Stomach (tissue), 9 donors: ENCODE results near the gene CD2BP2. TPM values are rescaled to one million over a fixed set of nuclear protein-coding genes. Genes with fewer than 3 reads are reported as not detected.

Experiments used
- DNase-seq, 2 donors: peaks; one replicate each; pipeline versions ENCODE4 v3.0.0 to v3.0.0-alpha.2; 2013 to 2019
- H3K27ac ChIP-seq, 5 donors: fragments of 200-600 bp in 4 of 5; sonication (generic) in 4 of 5; one replicate each; pipeline ENCODE4 v1.5.1; 2013 to 2019; ENCODE audit warnings: mild to moderate bottlenecking in 1 of 5, moderate library complexity in 1 of 5
- H3K27me3 ChIP-seq, 3 donors: fragments of 200-600 bp; sonication (generic); one replicate each; pipeline ENCODE4 v1.5.1; 2017 to 2019; ENCODE audit warnings: mixed run types in 1 of 3
- H3K36me3 ChIP-seq, 4 donors: fragments of 200-600 bp; sonication (generic); 1 replicate in 3 of 4; 2 replicates in 1 of 4; pipeline ENCODE4 v1.5.1; 2016 to 2019
- H3K4me1 ChIP-seq, 4 donors: fragments of 200-600 bp; sonication (generic); one replicate each; pipeline ENCODE4 v1.5.1; 2016 to 2019
- H3K4me3 ChIP-seq, 4 donors: fragments of 200-600 bp; sonication (generic) in 3 of 4; one replicate each; pipeline ENCODE4 v1.5.1; 2016 to 2019; ENCODE audit warnings: mild to moderate bottlenecking in 1 of 4
- H3K9me3 ChIP-seq, 4 donors: fragments of 200-600 bp; sonication (generic); one replicate each; pipeline ENCODE4 v1.5.1; 2016 to 2019
- EP300 ChIP-seq: sonication (generic); formaldehyde crosslinking; IDR thresholded peaks from one replicate; pipeline ENCODE4 v1.6.1; 2017; ENCODE audit warnings: antibody characterized with exemption
- POLR2A ChIP-seq, 4 donors: fragments of 450-650 bp; IDR thresholded peaks; one replicate each; pipeline ENCODE4 v1.6.1; 2016; ENCODE audit warnings: antibody characterized with exemption in 4 of 4, control low read depth in 2 of 4, mild to moderate bottlenecking in 1 of 4, moderate library complexity in 1 of 4
- POLR2AphosphoS5 ChIP-seq, 3 donors: sonication (generic); formaldehyde crosslinking; IDR thresholded peaks; one replicate each; pipeline ENCODE4 v1.6.1; 2016; ENCODE audit warnings: antibody characterized with exemption in 3 of 3
- WGBS, 5 donors: extraction: QIAGEN DNeasy Blood & Tissue Kit in 3 of 5; methylation state at CpG; one replicate each; pipeline versions ENCODE4 v1.1.5 to v1.1.7; 2013 to 2018; 5-methylcytosine and 5-hydroxymethylcytosine counted together
- intact Hi-C: fragments of 100-400 bp; cut with DNase I; formaldehyde crosslinking; loops from one replicate; pipeline ENCODE4 v1.15.1; 2023; ENCODE audit warnings: low total_unique reads
- polyA plus RNA-seq, 3 donors: library from polyadenylated mRNA; stranded (reverse); fragments of 200-250 nt; gene quantifications; one replicate each; pipeline ENCODE4 v1.2.3, GENCODE V29; 2013
- total RNA-seq, 5 donors: library from RNA; depleted of rRNA; stranded (reverse); fragments of >200 nt; gene quantifications; one replicate each; pipeline versions ENCODE4 v1.1.0 to v1.2.3, GENCODE V29; 2014 to 2016
- TF ChIP-seq, protein P1 (sequence below), 7 experiments: fragments of 450-650 bp in 4 of 7; fragments of 200-600 bp in 3 of 7; sonication (generic) in 3 of 7; IDR thresholded peaks; one replicate each; pipeline ENCODE4 v1.5.1; 2016 to 2019; ENCODE audit warnings: antibody characterized with exemption in 7 of 7, control low read depth in 2 of 7, mild to moderate bottlenecking in 1 of 7
- donor health status: healthy with polysubstance abuse.
- donor health status: Bipolar disorder and iron deficiency.
- donor health status: healthy.

CD2BP2 gene
- total and polyA plus RNA-seq, 8 donors: 8.8 to 45.2 (median 27.7) TPM

GRCh38 chr16:30376461-30376902 is 21.4 kb upstream of the CD2BP2 start:
- H3K36me3 ChIP-seq: no peaks in the 10 kb centered on the region
- intact Hi-C loops: no loop called here
- peaks cover 21 to 36% (median 32%) of the 10 kb centered on the region in 4 donors for H3K4me1 ChIP-seq
- H3K9me3 ChIP-seq: no peaks in the 10 kb centered on the region
- WGBS, 5 donors: 90 to 95% (median 92%) methylated on average over 7 to 8 of the region's 8 CpGs
- H3K27me3 ChIP-seq: no peaks in the 10 kb centered on the region
- TF ChIP-seq POLR2A (IDR thresholded peaks at IDR 0.05): no peak
- no peak for TF ChIP-seq EP300
- DNase-seq: no peak
- peak overlapping the region in 4 of 5 donors; percentile 98 to 100 (median 98) for H3K27ac ChIP-seq
- H3K4me3 ChIP-seq: no peak overlapping the region

DNA sequence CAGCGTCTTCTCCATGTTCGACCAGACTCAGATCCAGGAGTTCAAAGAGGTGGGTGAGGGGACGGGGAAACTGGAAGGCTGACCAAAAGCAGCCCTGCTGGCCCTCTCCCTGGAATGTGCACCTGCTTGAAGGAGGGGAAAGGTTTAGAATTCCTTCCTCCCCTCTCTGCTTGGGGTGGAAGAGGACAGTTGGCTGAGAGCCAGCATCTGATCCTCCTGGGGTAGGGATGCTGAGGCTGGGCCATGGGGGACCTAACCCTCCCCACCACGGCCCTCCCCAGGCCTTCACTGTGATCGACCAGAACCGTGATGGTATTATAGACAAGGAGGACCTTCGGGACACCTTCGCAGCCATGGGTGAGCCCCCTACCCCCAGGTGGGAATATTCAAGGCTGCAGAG is 20.8 kb upstream of the CD2BP2 start:
- intact Hi-C loops: no loop called here
- WGBS, 5 donors: 88 to 95% (median 91%) methylated on average over 8 of the region's 8 CpGs
- DNase-seq: no peak
- H3K4me3 ChIP-seq: no peak overlapping the region
- H3K36me3 ChIP-seq: no peaks in the 10 kb centered on the region
- no peaks in the 10 kb centered on the region for H3K9me3 ChIP-seq
- peak overlapping the region in 2 of 5 donors; percentile 98 to 100 for H3K27ac ChIP-seq
- H3K27me3 ChIP-seq: no peaks in the 10 kb centered on the region
- H3K4me1 ChIP-seq: peaks cover 24 to 36% (median 30%) of the 10 kb centered on the region in 4 donors
- TF ChIP-seq, protein P1, sequence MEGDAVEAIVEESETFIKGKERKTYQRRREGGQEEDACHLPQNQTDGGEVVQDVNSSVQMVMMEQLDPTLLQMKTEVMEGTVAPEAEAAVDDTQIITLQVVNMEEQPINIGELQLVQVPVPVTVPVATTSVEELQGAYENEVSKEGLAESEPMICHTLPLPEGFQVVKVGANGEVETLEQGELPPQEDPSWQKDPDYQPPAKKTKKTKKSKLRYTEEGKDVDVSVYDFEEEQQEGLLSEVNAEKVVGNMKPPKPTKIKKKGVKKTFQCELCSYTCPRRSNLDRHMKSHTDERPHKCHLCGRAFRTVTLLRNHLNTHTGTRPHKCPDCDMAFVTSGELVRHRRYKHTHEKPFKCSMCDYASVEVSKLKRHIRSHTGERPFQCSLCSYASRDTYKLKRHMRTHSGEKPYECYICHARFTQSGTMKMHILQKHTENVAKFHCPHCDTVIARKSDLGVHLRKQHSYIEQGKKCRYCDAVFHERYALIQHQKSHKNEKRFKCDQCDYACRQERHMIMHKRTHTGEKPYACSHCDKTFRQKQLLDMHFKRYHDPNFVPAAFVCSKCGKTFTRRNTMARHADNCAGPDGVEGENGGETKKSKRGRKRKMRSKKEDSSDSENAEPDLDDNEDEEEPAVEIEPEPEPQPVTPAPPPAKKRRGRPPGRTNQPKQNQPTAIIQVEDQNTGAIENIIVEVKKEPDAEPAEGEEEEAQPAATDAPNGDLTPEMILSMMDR (IDR thresholded peaks at IDR 0.05): no peak
- no peak for TF ChIP-seq EP300
- no peak for TF ChIP-seq POLR2A (IDR thresholded peaks at IDR 0.05)
- TF ChIP-seq POLR2AphosphoS5 (IDR thresholded peaks at IDR 0.05): no peak

- Histone ChIP-seq H3K4me3 (no peak within 1 kb of the TSS), H3K9me3 (no peaks in the 10 kb centered on the region), H3K4me1 (peaks cover 22 to 31% (median 25%) of the 10 kb centered on the region in 4 donors), H3K27me3 (no peaks in the 10 kb centered on the region), H3K36me3 (no peaks in the 10 kb centered on the region), H3K27ac (no peak within 1 kb of the TSS)
- DNase-seq: no peak
- intact Hi-C loops: no loop called here
- TF ChIP-seq POLR2AphosphoS5 (IDR thresholded peaks at IDR 0.05): no peak
- 87 to 93% (median 93%) methylated on average over 6 of the region's 6 CpGs for WGBS, 5 donors
Observed at GRCh38 chr16:30374538-30374937, 19.4 kb upstream of the CD2BP2 start, which contains the start of gene MYL11. Gene MYL11 (plus strand): TSS chr16:30374802. CDS start chr16:30374858, 56 bp downstream.

DNA sequence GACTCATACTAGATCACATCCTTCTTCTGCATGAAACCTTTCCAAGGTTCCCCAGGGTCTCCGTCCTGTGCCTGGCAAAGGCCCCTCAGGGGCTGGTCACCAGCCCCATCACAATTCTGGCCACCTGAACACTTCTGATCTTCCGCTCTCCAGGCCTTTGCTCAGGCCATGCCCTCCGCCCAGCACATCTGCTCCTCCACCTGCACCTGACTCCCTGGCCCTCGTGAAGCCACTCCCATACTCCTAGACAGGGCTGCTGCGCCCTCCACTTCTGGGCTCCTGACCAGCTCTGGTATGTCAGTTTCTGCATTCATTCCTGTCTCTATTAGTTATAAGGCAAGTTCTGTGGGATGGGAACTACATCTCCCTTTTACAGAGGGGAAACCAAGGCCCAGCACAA is 17.6 kb upstream of the CD2BP2 start:
- no peak for DNase-seq
- H3K27me3 ChIP-seq: no peaks in the 10 kb centered on the region
- peaks cover 28 to 36% (median 34%) of the 10 kb centered on the region in 4 donors for H3K4me1 ChIP-seq
- H3K36me3 ChIP-seq: no peaks in the 10 kb centered on the region
- intact Hi-C loops: no loop called here
- WGBS, 5 donors: 81 to 89% (median 82%) methylated on average over 5 of the region's 5 CpGs
- no peak overlapping the region for H3K4me3 ChIP-seq
- peak overlapping the region in 1 of 5 donors; percentile 93 for H3K27ac ChIP-seq
- H3K9me3 ChIP-seq: no peaks in the 10 kb centered on the region
- TF ChIP-seq POLR2A (IDR thresholded peaks at IDR 0.05): no peak
- no peak for TF ChIP-seq POLR2AphosphoS5 (IDR thresholded peaks at IDR 0.05)
- TF ChIP-seq, protein P1 (IDR thresholded peaks at IDR 0.05): no peak
- no peak for TF ChIP-seq EP300

DNA sequence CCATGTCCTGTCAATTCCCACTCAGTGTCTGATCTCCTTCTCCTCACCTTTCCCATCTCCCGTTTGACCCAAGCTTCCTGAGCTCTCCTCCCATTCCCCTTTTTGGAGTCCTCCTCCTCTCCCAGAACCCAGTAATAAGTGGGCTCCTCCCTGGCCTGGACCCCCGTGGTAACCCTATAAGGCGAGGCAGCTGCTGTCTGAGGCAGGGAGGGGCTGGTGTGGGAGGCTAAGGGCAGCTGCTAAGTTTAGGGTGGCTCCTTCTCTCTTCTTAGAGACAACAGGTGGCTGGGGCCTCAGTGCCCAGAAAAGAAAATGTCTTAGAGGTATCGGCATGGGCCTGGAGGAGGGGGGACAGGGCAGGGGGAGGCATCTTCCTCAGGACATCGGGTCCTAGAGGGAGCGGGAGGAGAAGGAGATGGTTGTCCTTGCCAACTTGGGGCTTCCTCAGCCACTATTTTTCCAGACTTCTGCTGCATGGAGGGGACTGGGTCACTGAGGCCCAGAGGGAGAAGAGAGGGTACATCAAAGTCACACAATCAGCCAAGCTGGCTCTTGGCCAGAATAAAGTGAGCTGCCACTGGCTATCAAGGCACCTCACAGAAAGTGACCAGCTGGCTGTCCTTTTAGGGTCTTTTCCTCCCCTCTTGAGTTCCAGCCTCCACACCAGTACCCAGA is 17.1 kb upstream of the CD2BP2 start:
- no peaks in the 10 kb centered on the region for H3K9me3 ChIP-seq
- peaks cover 28 to 37% (median 34%) of the 10 kb centered on the region in 4 donors for H3K4me1 ChIP-seq
- H3K27ac ChIP-seq: peak overlapping the region in 4 of 5 donors; percentile 82 to 93 (median 90)
- H3K4me3 ChIP-seq: no peak overlapping the region
- WGBS, 5 donors: 69 to 79% (median 74%) methylated on average over 6 of the region's 6 CpGs
- H3K27me3 ChIP-seq: no peaks in the 10 kb centered on the region
- TF ChIP-seq POLR2AphosphoS5 (IDR thresholded peaks at IDR 0.05) (no peak), POLR2A (IDR thresholded peaks at IDR 0.05) (no peak), EP300 (no peak)
- TF ChIP-seq, protein P1 (IDR thresholded peaks at IDR 0.05): no peak
- H3K36me3 ChIP-seq: no peaks in the 10 kb centered on the region
- DNase-seq: no peak
- intact Hi-C loops: no loop called here
